PC-3 (cell line): Measurements from ENCODE around the gene VAX1. TPM values are rescaled to one million over a fixed set of nuclear protein-coding genes. Genes with fewer than 3 reads are reported as not detected.

ENCODE experiments used
- ATAC-seq: fragments of 200-7000 bp; cut with Tn5 transposase; 2 replicates; pipeline ENCODE4 v1.9.1; 2020; ENCODE audit warnings: mild to moderate bottlenecking, moderate library complexity
- BruUV-seq: library from RNA; stranded (reverse); fragments of 400-500 nt; replicated peaks from 2 replicates; lab custom pipeline; 2021; lab: Mats Ljungman, UMichigan
- CTCF ChIA-PET: fragments of 300-600 bp; sonication (Branson Sonifier 250); formaldehyde crosslinking; loops from one replicate; lab custom pipeline; 2022; ENCODE audit warnings: antibody characterized with exemption; lab: Charles Lee
- POLR2A ChIA-PET: fragments of 300-600 bp; sonication (Branson Sonifier 250); formaldehyde crosslinking; loops from one replicate; lab custom pipeline; 2022; ENCODE audit warnings: antibody characterized with exemption; ENCODE audit not compliant: unreplicated experiment; lab: Charles Lee
- DNase-seq: peaks from one replicate; pipeline ENCODE4 v3.0.0-alpha.2; 2015
- H2AFZ ChIP-seq: fragments of 300-600 bp; sonication (generic); 2 replicates; pipeline ENCODE4 v1.6.0; 2016; ENCODE audit warnings: antibody characterized with exemption, low read length
- H3F3A ChIP-seq: fragments of 300-600 bp; sonication (generic); one replicate; pipeline ENCODE4 v1.6.0; 2017; ENCODE audit warnings: antibody characterized with exemption, low read length, control low read depth, mild to moderate bottlenecking; ENCODE audit not compliant: unreplicated experiment
- H3K27ac ChIP-seq: fragments of 300-600 bp; sonication (generic); 2 replicates; pipeline ENCODE4 v1.5.1; 2016; ENCODE audit warnings: mild to moderate bottlenecking, low read length
- H3K27me3 ChIP-seq: fragments of 300-600 bp; sonication (generic); 2 replicates; pipeline ENCODE4 v1.6.1; 2016; ENCODE audit warnings: low read length, mixed read lengths
- H3K36me3 ChIP-seq: fragments of 300-600 bp; sonication (generic); 2 replicates; pipeline ENCODE4 v1.6.1; 2016; ENCODE audit warnings: low read depth, mixed run types, low read length, mixed read lengths
- H3K4me1 ChIP-seq: fragments of 300-600 bp; sonication (generic); 2 replicates; pipeline ENCODE4 v1.5.1; 2016; ENCODE audit warnings: low read length; ENCODE audit not compliant: insufficient read depth
- H3K4me2 ChIP-seq: fragments of 300-600 bp; sonication (generic); 2 replicates; pipeline ENCODE4 v1.6.0; 2016; ENCODE audit warnings: low read length
- H3K4me3 ChIP-seq: fragments of 300-600 bp; sonication (generic); 2 replicates; pipeline ENCODE4 v1.5.1; 2016; ENCODE audit warnings: mild to moderate bottlenecking, low read length, mixed read lengths
- H3K79me2 ChIP-seq: fragments of 300-600 bp; sonication (generic); 2 replicates; pipeline ENCODE4 v1.6.1; 2017; ENCODE audit warnings: low read length, mixed read lengths
- H3K9ac ChIP-seq: fragments of 300-600 bp; sonication (generic); 2 replicates; pipeline ENCODE4 v1.6.0; 2016; ENCODE audit warnings: mild to moderate bottlenecking, low read length
- H3K9me2 ChIP-seq: fragments of 300-600 bp; sonication (generic); replicated peaks from 2 replicates; pipeline ENCODE4 v1.6.1; 2016; ENCODE audit warnings: mixed run types, low read length, mixed read lengths
- H3K9me3 ChIP-seq: fragments of 300-600 bp; sonication (generic); 2 replicates; pipeline ENCODE4 v1.6.1; 2016; ENCODE audit warnings: low read length, mixed read lengths
- H4K20me1 ChIP-seq: fragments of 300-600 bp; sonication (generic); 2 replicates; pipeline ENCODE4 v1.6.1; 2016; ENCODE audit warnings: low read length, mixed read lengths
- EZH2 ChIP-seq: fragments of 300-600 bp; sonication (generic); IDR thresholded peaks from one replicate; pipeline ENCODE4 v1.6.1; 2017; ENCODE audit warnings: antibody characterized with exemption, mild to moderate bottlenecking, low read length; ENCODE audit not compliant: unreplicated experiment
- EZH2phosphoT487 ChIP-seq: fragments of 300-600 bp; sonication (generic); IDR thresholded peaks from 2 replicates; pipeline ENCODE4 v1.6.1; 2018; ENCODE audit warnings: mild to moderate bottlenecking, antibody characterized with exemption, low read length, borderline replicate concordance
- intact Hi-C: fragments of 100-400 bp; cut with micrococcal nuclease; formaldehyde crosslinking; loops from 2 replicates; pipeline ENCODE4 v1.9.0; 2023
- total RNA-seq: library from RNA; depleted of rRNA; stranded (reverse); fragments of >200 nt; gene quantifications from 2 replicates; pipeline ENCODE4 v1.2.3, GENCODE V29; 2014
- TF ChIP-seq, protein P1 (sequence below): fragments of 300-600 bp; sonication (generic); conservative IDR thresholded peaks from 2 replicates; pipeline ENCODE4 v1.5.1; 2017; ENCODE audit warnings: antibody characterized with exemption, low read depth, mild to moderate bottlenecking, low read length

VAX1 gene
- total RNA-seq, 1 experiment from 2014 or later, result 0.98 TPM

- Histone ChIP-seq H3K9ac (no peak overlapping the region), H3K4me1 (no peaks in the 10 kb centered on the region), H4K20me1 (no peaks in the 10 kb centered on the region), H3K36me3 (no peaks in the 10 kb centered on the region), H3K4me3 (peak overlapping the region; percentile 74), H3K27me3 (peaks cover 20% of the 10 kb centered on the region), H3K4me2 (peak overlapping the region; percentile 96), H3F3A (no peaks in the 10 kb centered on the region), H3K9me2 (no peaks in the 10 kb centered on the region), H3K9me3 (no peaks in the 10 kb centered on the region), H3K27ac (no peak overlapping the region), H2AFZ (peak overlapping the region; percentile 95), H3K79me2 (no peaks in the 10 kb centered on the region)
- intact Hi-C loops, result loop anchor here (1.0 to 10.0 kb wide), 5 partner anchors 97 to 492 kb away; partner anchors contain the start of gene SHTN1
- TF ChIP-seq, protein P1, sequence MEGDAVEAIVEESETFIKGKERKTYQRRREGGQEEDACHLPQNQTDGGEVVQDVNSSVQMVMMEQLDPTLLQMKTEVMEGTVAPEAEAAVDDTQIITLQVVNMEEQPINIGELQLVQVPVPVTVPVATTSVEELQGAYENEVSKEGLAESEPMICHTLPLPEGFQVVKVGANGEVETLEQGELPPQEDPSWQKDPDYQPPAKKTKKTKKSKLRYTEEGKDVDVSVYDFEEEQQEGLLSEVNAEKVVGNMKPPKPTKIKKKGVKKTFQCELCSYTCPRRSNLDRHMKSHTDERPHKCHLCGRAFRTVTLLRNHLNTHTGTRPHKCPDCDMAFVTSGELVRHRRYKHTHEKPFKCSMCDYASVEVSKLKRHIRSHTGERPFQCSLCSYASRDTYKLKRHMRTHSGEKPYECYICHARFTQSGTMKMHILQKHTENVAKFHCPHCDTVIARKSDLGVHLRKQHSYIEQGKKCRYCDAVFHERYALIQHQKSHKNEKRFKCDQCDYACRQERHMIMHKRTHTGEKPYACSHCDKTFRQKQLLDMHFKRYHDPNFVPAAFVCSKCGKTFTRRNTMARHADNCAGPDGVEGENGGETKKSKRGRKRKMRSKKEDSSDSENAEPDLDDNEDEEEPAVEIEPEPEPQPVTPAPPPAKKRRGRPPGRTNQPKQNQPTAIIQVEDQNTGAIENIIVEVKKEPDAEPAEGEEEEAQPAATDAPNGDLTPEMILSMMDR, result peak; percentile 78
- no peak for TF ChIP-seq EZH2
- ATAC-seq, result peak; percentile 81
- BruUV-seq, result no TSS peak
- ChIA-PET POLR2A (no interaction called here), CTCF (interaction anchor here (0.5 to 1.8 kb wide), 10 partner anchors 8 to 378 kb away, joined by 3 to 26 read pairs (median 4); partner anchors contain the start of gene SHTN1)
- DNase-seq, result peak; percentile 92
Measured at GRCh38 chr10:117174439-117175214, 36.6 kb upstream of the VAX1 start.

GRCh38 chr10:117170244-117170643 is 32.2 kb upstream of the VAX1 start:
- Histone ChIP-seq H3K9ac (no peak overlapping the region), H3K9me3 (no peaks in the 10 kb centered on the region), H3K79me2 (no peaks in the 10 kb centered on the region), H3K4me2 (no peak overlapping the region), H2AFZ (no peak overlapping the region), H3K9me2 (no peaks in the 10 kb centered on the region), H3K27ac (no peak overlapping the region), H3K4me3 (no peak overlapping the region), H3K4me1 (peaks cover 6% of the 10 kb centered on the region; the same call in 1 of the 2 replicates), H4K20me1 (no peaks in the 10 kb centered on the region), H3K27me3 (peaks cover 35% of the 10 kb centered on the region), H3K36me3 (no peaks in the 10 kb centered on the region), H3F3A (no peaks in the 10 kb centered on the region)
- TF ChIP-seq, protein P1, result no peak
- TF ChIP-seq EZH2phosphoT487 (no peak), EZH2 (no peak)
- POLR2A ChIA-PET, result no interaction called here
- CTCF ChIA-PET, result no interaction called here
- no TSS peak for BruUV-seq
- DNase-seq (no peak), ATAC-seq (no peak)
- intact Hi-C loops, result loop anchor here (10.0 kb wide), 1 partner anchor 165 kb away; the partner anchor contains the start of gene SHTN1

- H3K4me3 ChIP-seq, result no peak overlapping the region
- H3K4me1 ChIP-seq, result peaks cover 11% of the 10 kb centered on the region; the same call in 1 of the 2 replicates
- no peak for DNase-seq
- no peaks in the 10 kb centered on the region for H3K9me2 ChIP-seq
- ChIA-PET POLR2A (no interaction called here), CTCF (no interaction called here)
- BruUV-seq, result no TSS peak
- no peaks in the 10 kb centered on the region for H3F3A ChIP-seq
- peaks cover 43% of the 10 kb centered on the region for H3K27me3 ChIP-seq
- no peaks in the 10 kb centered on the region for H3K36me3 ChIP-seq
- no peak overlapping the region for H3K4me2 ChIP-seq
- no peak overlapping the region for H2AFZ ChIP-seq
- intact Hi-C loops, result no loop called here
- no peak overlapping the region for H3K27ac ChIP-seq
- H3K9ac ChIP-seq, result no peak overlapping the region
- H3K79me2 ChIP-seq, result no peaks in the 10 kb centered on the region
- no peaks in the 10 kb centered on the region for H4K20me1 ChIP-seq
- TF ChIP-seq, protein P1, result no peak
- H3K9me3 ChIP-seq, result no peaks in the 10 kb centered on the region
- ATAC-seq, result no peak
Measured at GRCh38 chr10:117169480-117169879, 31.4 kb upstream of the VAX1 start.
